Neural progenitor cell (in vitro differentiated cells): ENCODE results near the gene RBM34. TPM values are rescaled to one million over a fixed set of nuclear protein-coding genes. Genes with fewer than 3 reads are reported as not detected.
"Not testable (repeated sequence)": the region's sequence is repeated elsewhere in the genome, so short reads cannot be mapped to it uniquely, and the experiment has no call there.

Experiments used
- DNase-seq: peaks from one replicate; pipeline ENCODE4 v3.0.0-alpha.2; 2016; ENCODE audit warnings: low spot score
- H2AFZ ChIP-seq: fragments of 200-600 bp; sonication (generic); replicated peaks from 2 replicates; pipeline ENCODE4 v1.6.1; 2016; ENCODE audit warnings: antibody characterized with exemption
- H3F3A ChIP-seq: fragments of 200-600 bp; sonication (generic); 2 replicates; pipeline ENCODE4 v1.6.1; 2016; ENCODE audit warnings: antibody characterized with exemption, low read depth
- H3K27ac ChIP-seq: fragments of 200-600 bp; sonication (generic); 2 replicates; pipeline ENCODE4 v1.5.1; 2016; ENCODE audit warnings: mild to moderate bottlenecking
- H3K27me3 ChIP-seq: fragments of 200-600 bp; sonication (generic); 2 replicates; pipeline ENCODE4 v1.6.1; 2016; ENCODE audit warnings: mild to moderate bottlenecking, moderate library complexity
- H3K36me3 ChIP-seq: fragments of 200-600 bp; sonication (generic); 2 replicates; pipeline ENCODE4 v1.5.1; 2016
- H3K4me1 ChIP-seq: fragments of 200-600 bp; sonication (generic); 2 replicates; pipeline ENCODE4 v1.6.1; 2016; ENCODE audit warnings: mixed run types
- H3K4me2 ChIP-seq: fragments of 200-600 bp; sonication (generic); 2 replicates; pipeline ENCODE4 v1.6.1; 2016
- H3K4me3 ChIP-seq: fragments of 200-600 bp; sonication (generic); 2 replicates; pipeline ENCODE4 v1.5.1; 2016
- H3K79me2 ChIP-seq: fragments of 200-600 bp; sonication (generic); 2 replicates; pipeline ENCODE4 v1.6.1; 2016; ENCODE audit warnings: low read depth
- H3K9ac ChIP-seq: fragments of 200-600 bp; sonication (generic); 2 replicates; pipeline ENCODE4 v1.6.1; 2016
- H3K9me3 ChIP-seq: fragments of 200-600 bp; sonication (generic); 2 replicates; pipeline ENCODE4 v1.5.1; 2016; ENCODE audit warnings: low read depth
- H4K20me1 ChIP-seq: fragments of 200-600 bp; sonication (generic); 2 replicates; pipeline ENCODE4 v1.6.1; 2016; ENCODE audit warnings: low read depth
- H3K27ac Mint-ChIP-seq: 3 replicates; pipeline ENCODE4 v1.8.0; 2021; ENCODE audit warnings: mixed read lengths
- H3K27me3 Mint-ChIP-seq: 2 replicates; pipeline ENCODE4 v1.8.0; 2022; ENCODE audit warnings: low read depth, mild to moderate bottlenecking, inconsistent platforms, moderate library complexity, mixed read lengths; ENCODE audit not compliant: insufficient read depth
- H3K36me3 Mint-ChIP-seq: 3 replicates; pipeline ENCODE4 v1.8.0; 2021; ENCODE audit warnings: mixed read lengths
- H3K4me1 Mint-ChIP-seq: 3 replicates; pipeline ENCODE4 v1.8.0; 2021; ENCODE audit warnings: mixed read lengths
- H3K4me3 Mint-ChIP-seq: 3 replicates; pipeline ENCODE4 v1.8.0; 2021; ENCODE audit warnings: mild to moderate bottlenecking, moderate library complexity, mixed read lengths
- H3K9me3 Mint-ChIP-seq: 3 replicates; pipeline ENCODE4 v1.8.0; 2020; ENCODE audit warnings: mixed read lengths
- CTCF ChIP-seq: fragments of 200-600 bp; sonication (generic); IDR thresholded peaks from 2 replicates; pipeline ENCODE4 v1.5.1; 2017; ENCODE audit warnings: antibody characterized with exemption, mild to moderate bottlenecking
- EZH2 ChIP-seq: fragments of 200-600 bp; sonication (generic); IDR thresholded peaks from 2 replicates; pipeline ENCODE4 v1.6.1; 2017; ENCODE audit warnings: antibody characterized with exemption, mild to moderate bottlenecking, moderate library complexity
- EZH2phosphoT487 ChIP-seq: fragments of 200-600 bp; sonication (generic); IDR thresholded peaks from 2 replicates; pipeline ENCODE4 v1.6.1; 2017; ENCODE audit warnings: antibody characterized with exemption
- total RNA-seq: library from RNA; depleted of rRNA; stranded (reverse); fragments of >200 nt; gene quantifications from 2 replicates; pipeline ENCODE4 v1.2.3, GENCODE V29; 2015; ENCODE audit warnings: low replicate concordance

RBM34 gene
- total RNA-seq, 1 donor from 2014 or later: 107 TPM

GRCh38 chr1:235205687-235206086 is 44.6 kb upstream of the RBM34 start:
- H3K27ac ChIP-seq: no peak overlapping the region
- peaks cover 13% of the 10 kb centered on the region for H3K79me2 ChIP-seq
- H3K4me1 ChIP-seq: no peaks in the 10 kb centered on the region
- no peaks in the 10 kb centered on the region for H3K9me3 Mint-ChIP-seq
- H3K9ac ChIP-seq: no peak overlapping the region
- no peak for TF ChIP-seq EZH2
- TF ChIP-seq CTCF: no peak
- no peak for TF ChIP-seq EZH2phosphoT487
- peaks cover 32% of the 10 kb centered on the region for H3F3A ChIP-seq
- H2AFZ ChIP-seq: no peak overlapping the region
- H3K36me3 Mint-ChIP-seq: peaks cover 37% of the 10 kb centered on the region
- H3K27me3 ChIP-seq: no peaks in the 10 kb centered on the region
- no peaks in the 10 kb centered on the region for H3K9me3 ChIP-seq
- H3K4me1 Mint-ChIP-seq: no peaks in the 10 kb centered on the region
- no peak overlapping the region for H3K4me3 ChIP-seq
- DNase-seq: no peak
- no peak overlapping the region for H3K4me3 Mint-ChIP-seq
- H3K27me3 Mint-ChIP-seq: peaks cover 2% of the 10 kb centered on the region
- H3K27ac Mint-ChIP-seq: no peak overlapping the region
- H4K20me1 ChIP-seq: no peaks in the 10 kb centered on the region
- H3K36me3 ChIP-seq: peaks cover 12% of the 10 kb centered on the region
- no peak overlapping the region for H3K4me2 ChIP-seq

- no peak overlapping the region for H3K27ac Mint-ChIP-seq
- no peak overlapping the region for H3K4me3 Mint-ChIP-seq
- no peaks in the 10 kb centered on the region for H3K9me3 Mint-ChIP-seq
Measured at GRCh38 chr1:235203428-235203827, 42.4 kb upstream of the RBM34 start.

GRCh38 chr1:235202447-235202846 is 41.4 kb upstream of the RBM34 start:
- not testable (repeated sequence) for H3K27ac ChIP-seq, H3K9ac ChIP-seq, H2AFZ ChIP-seq, H3K4me2 ChIP-seq, H3K27me3 Mint-ChIP-seq, H3K27ac Mint-ChIP-seq, H3K9me3 ChIP-seq, DNase-seq, H3K9me3 Mint-ChIP-seq, H3K4me3 Mint-ChIP-seq, H3K27me3 ChIP-seq, H3K4me3 ChIP-seq
- H3K4me1 Mint-ChIP-seq: peaks cover 13% of the 10 kb centered on the region
- Histone ChIP-seq H3K4me1 (peaks cover 14% of the 10 kb centered on the region), H3K79me2 (peaks cover 21% of the 10 kb centered on the region), H4K20me1 (peaks cover 11% of the 10 kb centered on the region), H3F3A (peaks cover 46% of the 10 kb centered on the region), H3K36me3 (peaks cover 12% of the 10 kb centered on the region)
- H3K36me3 Mint-ChIP-seq: peaks cover 29% of the 10 kb centered on the region

More at GRCh38 chr1:235203428-235203827, 42.4 kb upstream of the RBM34 start:
- Histone ChIP-seq H3K4me2 (no peak overlapping the region), H3K36me3 (peaks cover 12% of the 10 kb centered on the region), H4K20me1 (peaks cover 11% of the 10 kb centered on the region), H3F3A (peaks cover 52% of the 10 kb centered on the region), H3K27me3 (no peaks in the 10 kb centered on the region), H3K9me3 (no peaks in the 10 kb centered on the region), H3K4me3 (no peak overlapping the region), H2AFZ (no peak overlapping the region), H3K4me1 (peaks cover 9% of the 10 kb centered on the region), H3K27ac (no peak overlapping the region), H3K9ac (no peak overlapping the region), H3K79me2 (peaks cover 21% of the 10 kb centered on the region)
- Mint-ChIP-seq H3K36me3 (peaks cover 29% of the 10 kb centered on the region), H3K4me1 (peaks cover 10% of the 10 kb centered on the region), H3K27me3 (peaks cover 2% of the 10 kb centered on the region)
- TF ChIP-seq EZH2phosphoT487: no peak
- no peak for TF ChIP-seq EZH2
- TF ChIP-seq CTCF: no peak
- DNase-seq: no peak

GRCh38 chr1:235199441-235199840 is 38.4 kb upstream of the RBM34 start:
- no peak overlapping the region for H3K4me3 ChIP-seq
- no peaks in the 10 kb centered on the region for H3K27me3 ChIP-seq
- H3F3A ChIP-seq: peaks cover 40% of the 10 kb centered on the region
- no peak overlapping the region for H3K9ac ChIP-seq
- Mint-ChIP-seq H3K4me3 (no peak overlapping the region), H3K27me3 (peaks cover 2% of the 10 kb centered on the region), H3K36me3 (peaks cover 18% of the 10 kb centered on the region), H3K4me1 (peaks cover 13% of the 10 kb centered on the region), H3K9me3 (no peaks in the 10 kb centered on the region), H3K27ac (peak overlapping the region; percentile 12)
- H3K9me3 ChIP-seq: no peaks in the 10 kb centered on the region
- TF ChIP-seq EZH2 (no peak), CTCF (peak; percentile 64), EZH2phosphoT487 (no peak)
- H3K36me3 ChIP-seq: peaks cover 17% of the 10 kb centered on the region
- no peak overlapping the region for H2AFZ ChIP-seq
- peak overlapping the region; percentile 51 for H3K4me2 ChIP-seq
- peak overlapping the region; percentile 82 for H3K27ac ChIP-seq
- peaks cover 19% of the 10 kb centered on the region for H3K4me1 ChIP-seq
- H4K20me1 ChIP-seq: peaks cover 11% of the 10 kb centered on the region
- peak; percentile 83 for DNase-seq
- H3K79me2 ChIP-seq: peaks cover 22% of the 10 kb centered on the region
